Glomerular visceral epithelial cell (primary cell): ENCODE results near the gene NXPH4.

Experiments used
- DNase-seq: peaks from one replicate; pipeline ENCODE4 v3.0.0-alpha.2; 2016; ENCODE audit errors: extremely low spot score

Gene NXPH4

DNA sequence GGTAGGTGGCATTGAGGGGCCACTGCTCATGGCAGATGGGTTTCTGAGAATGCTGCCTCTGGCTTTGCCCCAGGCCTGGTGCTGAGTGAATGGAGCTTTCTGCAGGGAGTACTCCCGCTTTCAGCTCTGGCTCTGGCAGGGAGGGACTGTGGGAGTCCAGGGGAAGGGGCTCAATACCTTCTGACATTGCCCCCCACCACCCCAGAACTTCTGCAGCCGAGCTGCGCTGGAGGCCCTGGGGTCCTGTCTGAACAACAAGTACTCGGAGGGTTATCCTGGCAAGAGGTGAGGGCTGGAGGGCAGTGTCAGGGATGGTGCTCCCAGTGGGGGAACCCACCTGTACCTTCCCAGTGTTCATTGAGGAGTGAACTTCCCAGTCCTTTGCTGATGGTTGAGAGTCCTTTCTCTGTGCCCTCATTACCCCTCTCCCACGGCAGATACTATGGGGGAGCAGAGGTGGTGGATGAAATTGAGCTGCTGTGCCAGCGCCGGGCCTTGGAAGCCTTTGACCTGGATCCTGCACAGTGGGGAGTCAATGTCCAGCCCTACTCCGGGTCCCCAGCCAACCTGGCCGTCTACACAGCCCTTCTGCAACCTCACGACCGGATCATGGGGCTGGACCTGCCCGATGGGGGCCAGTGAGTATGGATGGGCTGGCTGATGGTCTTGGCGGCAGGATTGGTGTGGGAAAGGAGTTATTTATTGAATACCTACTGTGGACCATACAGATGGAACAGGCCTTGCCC lies 14.9 kb downstream of the NXPH4 start:
- no peak for DNase-seq

- DNase-seq: no peak
Observed at GRCh38 chr12:57232156-57232756, 15.7 kb downstream of the NXPH4 start.

DNA sequence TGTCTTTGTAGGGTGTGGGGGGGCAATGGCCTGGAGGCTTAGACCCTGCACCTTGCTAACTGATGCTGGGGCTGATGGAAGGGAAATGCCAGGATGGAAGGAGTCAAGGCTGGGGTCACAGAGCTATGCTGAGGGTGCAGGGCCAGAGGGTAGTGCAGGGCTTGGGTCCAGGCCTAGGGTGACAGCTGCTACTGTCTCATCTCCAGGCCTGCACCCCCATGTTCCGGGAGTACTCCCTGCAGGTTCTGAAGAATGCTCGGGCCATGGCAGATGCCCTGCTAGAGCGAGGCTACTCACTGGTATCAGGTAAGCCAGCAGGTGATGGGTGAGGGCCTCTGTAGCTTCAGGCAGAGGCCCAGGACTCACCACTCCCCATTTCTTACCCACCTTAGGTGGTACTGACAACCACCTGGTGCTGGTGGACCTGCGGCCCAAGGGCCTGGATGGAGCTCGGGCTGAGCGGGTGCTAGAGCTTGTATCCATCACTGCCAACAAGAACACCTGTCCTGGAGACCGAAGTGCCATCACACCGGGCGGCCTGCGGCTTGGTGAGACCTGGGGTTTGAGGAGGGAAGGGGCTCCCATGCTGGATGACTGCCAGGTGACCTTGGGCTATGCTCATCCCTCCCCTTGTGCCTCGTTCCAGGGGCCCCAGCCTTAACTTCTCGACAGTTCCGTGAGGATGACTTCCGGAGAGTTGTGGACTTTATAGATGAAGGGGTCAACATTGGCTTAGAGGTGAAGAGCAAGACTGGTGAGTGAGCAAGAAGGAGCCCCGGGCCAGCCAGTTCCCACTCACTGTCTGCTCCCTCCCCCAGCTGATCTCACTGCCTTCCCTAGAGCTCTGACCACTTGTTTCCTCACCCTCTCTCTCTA lies 17.0 kb downstream of the NXPH4 start:
- no peak for DNase-seq

- DNase-seq: no peak
Observed at GRCh38 chr12:57234233-57234570, 17.6 kb downstream of the NXPH4 start.

DNA sequence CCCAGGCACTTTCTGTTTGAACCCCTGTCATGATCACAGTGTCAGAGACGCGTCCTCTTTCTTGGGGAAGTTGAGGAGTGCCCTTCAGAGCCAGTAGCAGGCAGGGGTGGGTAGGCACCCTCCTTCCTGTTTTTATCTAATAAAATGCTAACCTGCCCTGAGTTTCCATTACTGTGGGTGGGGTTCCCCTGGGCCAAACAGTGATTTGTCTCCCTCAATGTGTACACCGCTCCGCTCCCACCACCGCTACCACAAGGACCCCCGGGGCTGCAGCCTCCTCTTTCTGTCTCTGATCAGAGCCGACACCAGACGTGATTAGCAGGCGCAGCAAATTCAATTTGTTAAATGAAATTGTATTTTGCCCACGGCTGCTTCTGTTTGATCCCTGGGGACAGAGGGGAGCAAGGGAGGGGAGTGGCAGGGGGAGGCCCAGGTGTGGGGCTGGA lies 18.0 kb downstream of the NXPH4 start:
- no peak for DNase-seq

- DNase-seq: no peak
Observed at GRCh38 chr12:57235017-57235727, 18.6 kb downstream of the NXPH4 start.

- no peak for DNase-seq
Observed at GRCh38 chr12:57235728-57236131, 19.1 kb downstream of the NXPH4 start.

GRCh38 chr12:57236201-57236924 lies 19.8 kb downstream of the NXPH4 start:
- DNase-seq: no peak

DNA sequence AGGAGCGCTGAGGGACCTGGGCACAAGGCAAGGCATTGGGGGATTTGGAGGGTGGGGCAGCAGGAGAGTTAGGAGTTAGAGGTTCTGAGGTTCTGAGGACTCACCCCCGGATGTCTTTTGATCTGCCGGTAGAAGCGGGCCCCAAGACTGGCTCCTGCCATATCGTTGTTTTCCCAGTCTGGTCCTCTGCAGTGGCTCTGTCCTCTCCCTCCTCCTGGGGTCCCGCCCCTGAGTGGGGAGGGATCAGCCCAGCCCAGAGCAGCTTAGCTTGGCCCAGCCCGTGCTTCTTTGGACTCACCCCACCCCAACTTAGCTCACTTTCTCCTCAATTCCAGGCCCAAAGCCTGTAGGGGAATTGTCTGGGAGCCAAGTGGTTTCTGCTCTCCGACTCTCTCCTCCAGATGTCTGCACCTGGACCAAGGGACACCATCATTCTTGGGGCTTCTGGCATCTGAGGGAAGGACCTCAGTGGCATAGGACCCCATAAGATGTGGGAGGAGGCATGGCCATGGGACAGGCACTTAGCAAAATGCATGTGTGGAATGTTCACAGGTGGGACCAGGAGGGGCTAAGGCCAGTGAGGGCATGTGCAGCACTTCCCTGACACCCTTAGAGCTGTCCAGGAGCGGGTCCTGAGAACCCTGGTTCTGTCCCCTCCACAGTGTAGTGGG lies 20.5 kb downstream of the NXPH4 start:
- DNase-seq: no peak

- DNase-seq: no peak
Observed at GRCh38 chr12:57237596-57237931, 21.0 kb downstream of the NXPH4 start.

GRCh38 chr12:57237932-57238853 lies 21.6 kb downstream of the NXPH4 start:
- DNase-seq: no peak

- peak; percentile 89 for DNase-seq
Observed at GRCh38 chr12:57238854-57239554, 22.4 kb downstream of the NXPH4 start.

DNA sequence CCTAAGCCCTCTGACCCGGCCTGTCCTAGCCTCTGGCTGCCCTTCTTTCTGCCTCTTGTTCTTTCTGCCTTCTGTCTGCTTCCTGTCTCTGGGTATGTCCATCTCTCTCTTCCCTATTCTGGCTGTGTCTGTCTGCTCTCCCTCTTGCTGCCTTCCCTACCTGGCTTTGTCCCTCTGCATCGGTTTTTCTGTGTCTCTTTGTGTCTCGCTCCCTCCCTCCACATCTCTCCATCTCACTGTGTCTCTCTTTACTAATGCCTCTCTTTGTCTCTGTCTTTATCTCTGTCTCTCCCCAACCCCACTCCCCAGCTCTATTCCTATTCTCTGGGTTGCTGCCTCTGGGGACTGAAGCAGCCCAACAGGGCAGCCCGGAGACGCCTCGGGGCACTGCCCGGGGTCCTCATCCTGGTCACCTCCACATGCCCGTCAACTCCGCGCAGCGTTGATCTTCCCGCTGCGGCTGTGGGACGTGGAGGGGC lies 23.0 kb downstream of the NXPH4 start:
- DNase-seq: no peak

- no peak for DNase-seq
Observed at GRCh38 chr12:57240066-57240921, 23.7 kb downstream of the NXPH4 start.

DNA sequence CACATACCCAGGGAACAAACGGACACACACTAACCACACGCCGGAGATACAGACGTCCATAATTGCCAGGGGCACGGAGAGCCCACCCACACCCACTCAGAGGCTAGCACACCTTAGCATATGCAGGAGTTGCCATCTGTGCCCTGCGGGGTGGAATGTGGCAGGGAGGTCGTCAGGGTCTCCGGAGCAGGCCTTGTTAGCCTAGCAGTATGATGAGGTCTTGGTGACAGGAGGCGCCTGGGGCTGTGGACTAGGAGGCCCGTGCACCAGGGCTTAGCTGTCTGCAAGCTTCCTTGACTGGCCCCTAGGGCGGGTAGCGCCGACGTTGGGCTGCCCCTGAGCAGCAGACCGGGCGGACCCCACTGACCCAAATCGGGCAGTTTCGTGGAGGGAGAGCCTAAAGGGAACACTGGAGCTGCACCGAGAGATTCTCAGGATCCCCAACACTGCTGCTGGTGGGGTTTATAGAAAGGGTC lies 24.4 kb downstream of the NXPH4 start:
- DNase-seq: no peak

DNA sequence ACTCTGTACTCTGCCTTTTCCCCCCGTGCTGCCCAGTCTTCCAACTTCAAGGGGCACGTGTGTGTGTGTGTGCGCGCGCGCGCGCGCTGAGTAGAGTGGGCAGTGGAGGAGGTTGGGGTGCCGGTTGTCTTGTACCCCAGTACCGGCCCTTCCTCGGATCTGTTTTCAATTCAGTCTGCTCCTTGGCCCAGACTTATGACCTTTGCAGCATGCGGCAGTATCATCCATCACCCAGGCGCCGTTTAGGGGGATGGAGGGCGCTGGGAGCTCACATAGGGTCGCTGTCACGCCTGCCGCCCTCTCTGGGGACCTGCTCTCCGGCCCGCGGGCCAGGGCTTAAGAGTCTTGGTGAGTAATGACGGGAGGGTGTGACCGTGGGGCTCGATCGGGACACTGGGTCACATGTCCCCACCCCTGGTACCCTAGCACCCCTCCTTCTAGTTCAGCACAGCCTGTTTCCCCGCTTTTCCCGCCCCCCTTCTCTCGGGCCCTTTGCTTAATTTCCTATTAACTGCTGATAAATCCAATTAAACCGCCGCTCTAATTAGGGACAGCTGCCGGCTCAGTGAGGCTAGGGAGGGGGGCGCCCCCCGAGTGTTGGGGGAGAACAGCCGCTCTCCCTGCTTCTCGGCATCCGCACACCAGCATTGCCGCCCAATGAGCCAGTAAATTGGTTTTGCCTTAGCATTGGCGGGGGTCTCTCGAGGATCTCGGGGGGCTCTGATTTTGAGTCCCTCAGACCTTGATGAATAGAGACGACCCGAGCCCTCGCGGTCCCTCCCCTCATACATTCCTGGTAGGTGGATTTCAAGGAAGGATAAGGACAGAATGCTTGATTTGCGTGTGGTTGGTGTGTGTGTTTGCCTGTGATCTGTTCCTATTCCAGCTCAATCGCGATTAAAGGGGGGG lies 25.1 kb downstream of the NXPH4 start:
- DNase-seq: no peak

- DNase-seq: no peak
Observed at GRCh38 chr12:57242329-57242690, 25.7 kb downstream of the NXPH4 start.
